Ascending aorta (tissue), 2 donors: ENCODE results near the gene PSG5. TPM values are rescaled to one million over a fixed set of nuclear protein-coding genes. Genes with fewer than 3 reads are reported as not detected.
"Not testable (repeated sequence)": the region's sequence is repeated elsewhere in the genome, so short reads cannot be mapped to it uniquely, and the experiment has no call there.

ENCODE experiments used
- DNase-seq, 2 donors: peaks; one replicate each; pipeline ENCODE4 v3.0.0-alpha.2; 2019; ENCODE audit warnings: low spot score in 2 of 2
- H3K27ac ChIP-seq, 2 donors: fragments of 200-600 bp; sonication (generic); one replicate each; pipeline ENCODE4 v1.5.1; 2016 to 2017; ENCODE audit warnings: mild to moderate bottlenecking in 1 of 2
- H3K27me3 ChIP-seq: fragments of 200-600 bp; sonication (generic); one replicate; pipeline ENCODE4 v1.5.1; 2017
- H3K36me3 ChIP-seq, 2 donors: fragments of 200-600 bp; sonication (generic); one replicate each; pipeline ENCODE4 v1.5.1; 2016
- H3K4me1 ChIP-seq, 2 donors: fragments of 200-600 bp; sonication (generic); one replicate each; pipeline ENCODE4 v1.5.1; 2016 to 2017; ENCODE audit warnings: mild to moderate bottlenecking in 1 of 2
- H3K4me3 ChIP-seq, 2 donors: fragments of 200-600 bp; sonication (generic); one replicate each; pipeline ENCODE4 v1.5.1; 2016 to 2017; ENCODE audit warnings: mild to moderate bottlenecking in 1 of 2
- H3K9me3 ChIP-seq, 2 donors: fragments of 200-600 bp; sonication (generic); one replicate each; pipeline ENCODE4 v1.5.1; 2016
- CTCF ChIP-seq, 3 experiments: fragments of 200-600 bp in 2 of 3; fragments of 450-650 bp in 1 of 3; sonication (generic) in 2 of 3; IDR thresholded peaks; one replicate each; pipeline ENCODE4 v1.5.1; 2016 to 2019; ENCODE audit warnings: antibody characterized with exemption in 3 of 3, mild to moderate bottlenecking in 1 of 3, moderate library complexity in 1 of 3
- intact Hi-C: fragments of 100-400 bp; cut with DNase I; formaldehyde crosslinking; loops from one replicate; pipeline ENCODE4 v1.15.1; 2023
- total RNA-seq: library from RNA; depleted of rRNA; stranded (reverse); fragments of >200 nt; gene quantifications from one replicate; pipeline ENCODE4 v1.1.0, GENCODE V29; 2016

Gene PSG5
- total RNA-seq = not detected

- H3K27me3 ChIP-seq, H3K36me3 ChIP-seq, H3K27ac ChIP-seq, intact Hi-C loops, H3K4me1 ChIP-seq, H3K9me3 ChIP-seq, H3K4me3 ChIP-seq, DNase-seq: not testable (repeated sequence)
These were observed at the start of gene PSG5 for GRCh38 chr19:43186311-43186935. Gene PSG5 (minus strand): TSS chr19:43186536. CDS start chr19:43186405, 131 bp downstream.

GRCh38 chr19:43235686-43236085, 49.4 kb upstream of the PSG5 start:
- H3K4me3 ChIP-seq, DNase-seq, H3K27ac ChIP-seq, H3K4me1 ChIP-seq, H3K36me3 ChIP-seq, H3K27me3 ChIP-seq, intact Hi-C loops, H3K9me3 ChIP-seq: not testable (repeated sequence)

GRCh38 chr19:43229315-43229714, 43.0 kb upstream of the PSG5 start:
- Histone ChIP-seq H3K27me3 (no peaks in the 10 kb centered on the region), H3K4me1 (no peaks in the 10 kb centered on the region), H3K36me3 (no peaks in the 10 kb centered on the region), H3K4me3 (no peak overlapping the region), H3K27ac (no peak overlapping the region), H3K9me3 (peaks cover 0 to 23% of the 10 kb centered on the region in 2 donors)
- no peak for DNase-seq
- intact Hi-C loops = no loop called here
- TF ChIP-seq CTCF (IDR thresholded peaks at IDR 0.05) = no peak

GRCh38 chr19:43228730-43229129, 42.4 kb upstream of the PSG5 start:
- intact Hi-C loops, H3K27me3 ChIP-seq: not testable (repeated sequence)

GRCh38 chr19:43226986-43227385, 40.6 kb upstream of the PSG5 start:
- DNase-seq, H3K4me3 ChIP-seq, H3K36me3 ChIP-seq, intact Hi-C loops, H3K27ac ChIP-seq, H3K27me3 ChIP-seq, H3K4me1 ChIP-seq: not testable (repeated sequence)
- peaks cover 0 to 23% of the 10 kb centered on the region in 2 donors for H3K9me3 ChIP-seq

More at GRCh38 chr19:43228730-43229129, 42.4 kb upstream of the PSG5 start:
- DNase-seq, H3K4me3 ChIP-seq, H3K4me1 ChIP-seq, H3K27ac ChIP-seq, H3K36me3 ChIP-seq: not testable (repeated sequence)
- H3K9me3 ChIP-seq = peaks cover 0 to 23% of the 10 kb centered on the region in 2 donors

- H3K9me3 ChIP-seq = peaks cover 0 to 23% of the 10 kb centered on the region in 2 donors
These were observed 38.5 kb upstream of the PSG5 start for GRCh38 chr19:43224855-43225253.

GRCh38 chr19:43224201-43224854, 38.0 kb upstream of the PSG5 start:
- H3K4me1 ChIP-seq, H3K27me3 ChIP-seq, H3K27ac ChIP-seq, H3K36me3 ChIP-seq, H3K4me3 ChIP-seq, intact Hi-C loops, DNase-seq: not testable (repeated sequence)
- peaks cover 0 to 22% of the 10 kb centered on the region in 2 donors for H3K9me3 ChIP-seq

More at GRCh38 chr19:43224855-43225253, 38.5 kb upstream of the PSG5 start:
- Histone ChIP-seq H3K36me3 (no peaks in the 10 kb centered on the region), H3K4me3 (no peak overlapping the region), H3K27ac (no peak overlapping the region), H3K27me3 (no peaks in the 10 kb centered on the region), H3K4me1 (no peaks in the 10 kb centered on the region)
- DNase-seq = no peak
- intact Hi-C loops = no loop called here
- no peak for TF ChIP-seq CTCF (IDR thresholded peaks at IDR 0.05)

- DNase-seq, H3K4me3 ChIP-seq, H3K9me3 ChIP-seq, H3K36me3 ChIP-seq, H3K4me1 ChIP-seq, H3K27ac ChIP-seq, H3K27me3 ChIP-seq, intact Hi-C loops: not testable (repeated sequence)
These were observed 35.6 kb upstream of the PSG5 start for GRCh38 chr19:43221891-43222290.

- DNase-seq, H3K27ac ChIP-seq, H3K9me3 ChIP-seq, H3K4me1 ChIP-seq, H3K27me3 ChIP-seq, H3K36me3 ChIP-seq, intact Hi-C loops, H3K4me3 ChIP-seq: not testable (repeated sequence)
These were observed 32.8 kb upstream of the PSG5 start for GRCh38 chr19:43219136-43219535.

- H3K27ac ChIP-seq, DNase-seq, H3K9me3 ChIP-seq, intact Hi-C loops, H3K4me3 ChIP-seq, H3K36me3 ChIP-seq, H3K4me1 ChIP-seq, H3K27me3 ChIP-seq: not testable (repeated sequence)
These were observed 29.5 kb upstream of the PSG5 start for GRCh38 chr19:43215881-43216280.
